MCF 10A (cell line): ENCODE data around the gene THY1. TPM values are rescaled to one million over a fixed set of nuclear protein-coding genes. Genes with fewer than 3 reads are reported as not detected.

Source experiments
- BruUV-seq: library from RNA; stranded (reverse); fragments of 400-500 nt; replicated peaks from 2 replicates; lab custom pipeline; 2021; lab: Mats Ljungman, UMichigan
- CTCF ChIA-PET: fragments of 300-600 bp; sonication (Branson Sonifier 250); formaldehyde crosslinking; extraction: SDS; loops from one replicate; lab custom pipeline; 2021; ENCODE audit warnings: antibody characterized with exemption, inconsistent platforms; lab: Yijun Ruan, JAX
- POLR2A ChIA-PET: fragments of 300-600, 350-650 bp; sonication (Branson Sonifier 250); formaldehyde crosslinking; extraction: SDS; loops from one replicate; lab custom pipeline; 2020; ENCODE audit warnings: antibody characterized with exemption, inconsistent platforms; lab: Yijun Ruan, JAX
- DNase-seq: peaks from one replicate; pipeline ENCODE4 v3.0.0-alpha.2; 2018; ENCODE audit not compliant: unreplicated experiment
- H3K27ac Mint-ChIP-seq: one replicate; pipeline ENCODE4 v1.8.0; 2022; ENCODE audit warnings: mild to moderate bottlenecking, low read depth, mixed read lengths; ENCODE audit not compliant: unreplicated experiment
- H3K27me3 Mint-ChIP-seq: one replicate; pipeline ENCODE4 v1.8.0; 2022; ENCODE audit warnings: mixed read lengths; ENCODE audit not compliant: insufficient read depth, unreplicated experiment
- H3K36me3 Mint-ChIP-seq: one replicate; pipeline ENCODE4 v1.8.0; 2022; ENCODE audit warnings: mild to moderate bottlenecking, moderate library complexity, mixed read lengths; ENCODE audit not compliant: insufficient read depth, unreplicated experiment
- H3K4me1 Mint-ChIP-seq: one replicate; pipeline ENCODE4 v1.8.0; 2022; ENCODE audit warnings: mixed read lengths; ENCODE audit not compliant: insufficient read depth, unreplicated experiment
- H3K4me3 Mint-ChIP-seq: one replicate; pipeline ENCODE4 v1.8.0; 2022; ENCODE audit warnings: mild to moderate bottlenecking, moderate library complexity, mixed read lengths; ENCODE audit not compliant: unreplicated experiment
- H3K9me3 Mint-ChIP-seq: one replicate; pipeline ENCODE4 v1.8.0; 2022; ENCODE audit warnings: mixed read lengths; ENCODE audit not compliant: unreplicated experiment
- intact Hi-C: fragments of 100-400 bp; cut with micrococcal nuclease; formaldehyde crosslinking; loops from 2 replicates; pipeline ENCODE4 v1.14.1; 2022
- total RNA-seq: library from RNA; stranded (reverse); gene quantifications from 2 replicates; pipeline ENCODE4 v1.2.3, GENCODE V29; 2022
- TF ChIP-seq, protein P1 (sequence below): fragments of 200-600 bp; IDR thresholded peaks from one replicate; pipeline ENCODE4 v1.8.0; 2022; ENCODE audit warnings: antibody characterized with exemption, mild to moderate bottlenecking; ENCODE audit not compliant: unreplicated experiment

Gene THY1
- total RNA-seq, 1 experiment from 2014 or later, result not detected

DNA sequence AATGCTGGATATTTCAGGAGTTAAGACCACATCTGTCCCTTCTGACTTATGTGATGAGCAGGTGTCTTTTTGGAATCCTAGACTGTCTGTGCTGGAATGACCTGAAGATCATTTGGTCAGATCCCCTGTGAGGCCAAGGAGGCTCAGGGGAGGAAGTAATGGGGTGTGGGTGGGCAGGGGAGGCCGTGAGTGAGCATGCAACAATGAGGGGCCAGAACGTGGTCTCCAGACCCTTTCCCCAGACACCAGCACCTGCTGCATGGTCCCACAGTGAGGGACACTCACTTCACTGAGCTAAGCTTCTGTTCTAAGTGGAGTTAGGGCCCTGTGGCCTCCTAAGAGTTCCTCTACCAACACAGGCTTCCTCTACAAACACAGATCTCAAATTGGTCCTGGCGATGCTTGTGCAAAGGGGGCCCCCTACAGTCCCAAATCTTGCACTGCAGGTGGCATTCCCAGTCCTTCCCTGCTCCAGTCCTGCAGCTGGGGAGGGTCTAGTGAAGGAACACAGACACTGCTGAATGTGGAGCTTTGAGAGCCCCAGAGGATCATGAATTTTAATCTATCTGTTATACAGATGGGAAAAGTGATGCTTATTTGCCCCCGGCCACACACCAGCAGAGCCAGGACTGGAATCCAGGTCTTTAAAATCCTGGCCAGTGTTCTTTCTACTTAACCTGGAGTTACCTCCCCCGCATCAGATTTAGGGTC, 48.9 kb downstream of the THY1 start:
- Mint-ChIP-seq H3K4me1 (peaks cover 48% of the 10 kb centered on the region), H3K9me3 (no peaks in the 10 kb centered on the region), H3K27ac (no peak overlapping the region), H3K4me3 (no peak overlapping the region), H3K36me3 (peaks cover 4% of the 10 kb centered on the region), H3K27me3 (no peaks in the 10 kb centered on the region)
- ChIA-PET CTCF (interaction anchor here (0.5 to 19.9 kb wide), 45 partner anchors 9 to 829 kb away, joined by 3 to 415 read pairs (median 4); partner anchors contain the start of genes C1QTNF5, CBL and USP2), POLR2A (interaction anchor here (1.0 to 10.6 kb wide), 4 partner anchors 12 to 253 kb away, joined by 3 to 85 read pairs (median 6); partner anchors contain the start of gene HINFP)
- DNase-seq, result peak; percentile 81
- TF ChIP-seq, protein P1, sequence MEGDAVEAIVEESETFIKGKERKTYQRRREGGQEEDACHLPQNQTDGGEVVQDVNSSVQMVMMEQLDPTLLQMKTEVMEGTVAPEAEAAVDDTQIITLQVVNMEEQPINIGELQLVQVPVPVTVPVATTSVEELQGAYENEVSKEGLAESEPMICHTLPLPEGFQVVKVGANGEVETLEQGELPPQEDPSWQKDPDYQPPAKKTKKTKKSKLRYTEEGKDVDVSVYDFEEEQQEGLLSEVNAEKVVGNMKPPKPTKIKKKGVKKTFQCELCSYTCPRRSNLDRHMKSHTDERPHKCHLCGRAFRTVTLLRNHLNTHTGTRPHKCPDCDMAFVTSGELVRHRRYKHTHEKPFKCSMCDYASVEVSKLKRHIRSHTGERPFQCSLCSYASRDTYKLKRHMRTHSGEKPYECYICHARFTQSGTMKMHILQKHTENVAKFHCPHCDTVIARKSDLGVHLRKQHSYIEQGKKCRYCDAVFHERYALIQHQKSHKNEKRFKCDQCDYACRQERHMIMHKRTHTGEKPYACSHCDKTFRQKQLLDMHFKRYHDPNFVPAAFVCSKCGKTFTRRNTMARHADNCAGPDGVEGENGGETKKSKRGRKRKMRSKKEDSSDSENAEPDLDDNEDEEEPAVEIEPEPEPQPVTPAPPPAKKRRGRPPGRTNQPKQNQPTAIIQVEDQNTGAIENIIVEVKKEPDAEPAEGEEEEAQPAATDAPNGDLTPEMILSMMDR, result peak; percentile 96
- intact Hi-C loops, result loop anchor here (1.0 to 2.0 kb wide), 3 partner anchors 18 to 167 kb away; partner anchors contain the start of gene CBL
- BruUV-seq, result no TSS peak

DNA sequence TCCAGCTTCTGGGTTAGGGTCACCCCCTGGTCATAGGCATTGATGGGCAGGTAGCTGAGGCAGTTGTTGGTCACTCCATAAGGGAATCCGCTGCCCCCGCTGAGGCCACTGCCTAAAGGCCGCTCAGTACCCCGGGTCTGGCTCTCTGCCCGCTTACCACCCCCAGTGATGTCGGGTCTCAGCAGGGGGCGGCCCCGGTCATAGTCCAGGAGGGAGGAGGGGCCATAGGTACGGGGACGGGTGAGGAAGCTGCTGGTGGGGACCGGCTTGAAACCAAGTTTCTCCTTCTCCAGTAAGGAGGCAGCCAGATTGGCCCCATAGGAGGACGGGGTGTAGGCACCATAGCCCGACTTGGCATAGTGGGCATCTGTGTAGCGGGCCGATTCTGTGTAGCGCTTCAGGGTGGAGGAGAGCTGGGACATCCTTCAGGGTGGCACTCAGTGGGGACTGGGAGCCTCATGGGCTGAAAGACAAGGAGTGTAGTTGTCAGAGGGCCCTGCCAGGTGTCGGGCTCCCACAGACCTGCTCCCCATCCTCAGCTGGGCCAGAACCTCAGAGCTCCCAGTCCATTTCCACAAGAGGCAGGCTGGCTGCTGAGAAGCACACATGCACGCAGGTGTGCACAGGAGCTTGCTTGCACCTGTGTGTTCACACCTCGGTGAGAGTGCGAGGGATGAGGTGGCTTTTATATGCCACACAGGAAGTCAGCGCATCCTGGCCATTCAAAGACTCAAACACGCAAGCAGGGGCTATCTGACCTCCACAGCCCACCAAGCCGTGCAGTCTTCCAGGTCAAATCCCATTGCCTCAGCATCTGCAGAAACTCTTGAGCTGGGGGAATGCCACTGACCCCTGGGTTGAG, 49.7 kb downstream of the THY1 start:
- H3K4me1 Mint-ChIP-seq, result peaks cover 55% of the 10 kb centered on the region
- CTCF ChIA-PET, result interaction anchor here (0.5 to 19.9 kb wide), 35 partner anchors 9 to 750 kb away, joined by 3 to 415 read pairs (median 4); partner anchors contain the start of genes C1QTNF5, CBL, HMBS and USP2
- TF ChIP-seq, protein P1, result no peak
- no TSS peak for BruUV-seq
- intact Hi-C loops, result no loop called here
- no peak for DNase-seq
- POLR2A ChIA-PET, result interaction anchor here (1.0 to 10.6 kb wide), 6 partner anchors 11 to 252 kb away, joined by 3 to 85 read pairs (median 3); partner anchors contain the start of gene HINFP
- H3K27me3 Mint-ChIP-seq, result no peaks in the 10 kb centered on the region
- H3K27ac Mint-ChIP-seq, result no peak overlapping the region
- peaks cover 4% of the 10 kb centered on the region for H3K36me3 Mint-ChIP-seq
- H3K4me3 Mint-ChIP-seq, result no peak overlapping the region
- H3K9me3 Mint-ChIP-seq, result no peaks in the 10 kb centered on the region

DNA sequence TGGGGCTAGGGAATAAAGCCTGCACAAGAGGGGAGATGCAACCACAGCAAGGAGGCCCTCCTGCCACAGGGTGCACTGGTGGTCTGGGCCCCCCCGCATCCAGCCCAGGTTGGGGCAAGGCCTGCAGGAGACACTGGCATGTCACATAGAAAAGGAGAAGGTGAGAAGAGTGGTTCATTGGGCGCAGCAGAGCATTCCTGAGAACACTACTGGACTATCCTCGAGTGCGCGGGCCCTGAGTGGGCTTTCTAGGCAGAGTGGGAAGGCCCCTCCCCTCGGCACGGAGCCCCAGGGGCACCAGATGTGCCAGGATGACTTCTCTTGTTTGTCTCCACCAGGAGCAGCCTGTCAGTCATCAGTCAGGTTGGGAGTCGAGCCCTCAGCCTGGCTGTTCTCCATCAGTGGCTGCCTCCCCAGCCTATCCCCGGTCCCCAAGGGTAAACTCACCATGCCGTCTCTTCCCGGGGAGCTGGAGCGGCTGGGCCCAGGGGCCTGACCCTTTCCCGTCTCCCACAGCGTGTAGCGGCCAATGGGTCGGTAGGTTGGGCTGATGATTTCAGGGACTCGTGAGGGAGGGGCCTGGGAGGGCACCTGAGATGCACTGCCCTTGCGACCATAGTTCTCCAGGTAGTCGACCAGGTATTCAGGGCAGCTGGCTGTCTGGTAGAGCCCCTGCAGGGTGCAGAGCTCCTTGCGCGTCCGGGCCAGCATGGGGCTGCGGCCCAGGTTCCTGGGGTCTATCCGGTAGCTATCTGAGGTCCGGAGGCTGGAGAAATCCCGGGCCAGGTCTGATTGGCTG, 50.5 kb downstream of the THY1 start:
- TF ChIP-seq, protein P1, result no peak
- Mint-ChIP-seq H3K27ac (no peak overlapping the region), H3K4me1 (peaks cover 62% of the 10 kb centered on the region), H3K9me3 (no peaks in the 10 kb centered on the region), H3K36me3 (peaks cover 4% of the 10 kb centered on the region), H3K27me3 (no peaks in the 10 kb centered on the region), H3K4me3 (no peak overlapping the region)
- CTCF ChIA-PET, result interaction anchor here (0.6 to 19.9 kb wide), 19 partner anchors 8 to 288 kb away, joined by 3 to 415 read pairs (median 6); partner anchors contain the start of genes C1QTNF5, CBL, HMBS and USP2
- POLR2A ChIA-PET, result interaction anchor here (0.5 to 10.6 kb wide), 5 partner anchors 11 to 59 kb away, joined by 3 to 85 read pairs (median 3); no protein-coding TSS in a partner anchor
- DNase-seq, result no peak
- intact Hi-C loops, result no loop called here
- BruUV-seq, result no TSS peak
